ENCODE measurements around the gene TTBK2. TPM values are rescaled to one million over a fixed set of nuclear protein-coding genes. Genes with fewer than 3 reads are reported as not detected.

TTBK2 gene
- total and polyA plus RNA-seq, 12 donors, result 3.8 to 46.6 (median 16.7) TPM

- no peaks in the 10 kb centered on the region for H3K9me3 ChIP-seq (replicated peaks in 1 of 3)
- 85 to 98% (median 94%) methylated on average over 1 of the region's 1 CpG for WGBS, 4 donors
Observed at GRCh38 chr15:42880121-42880520, 40.5 kb downstream of the TTBK2 start.

GRCh38 chr15:42879443-42879842 is 41.1 kb downstream of the TTBK2 start:
- TF ChIP-seq POLR2A (IDR thresholded peaks at IDR 0.05) (no peak), CTCF (IDR thresholded peaks at IDR 0.05) (no peak)
- Histone ChIP-seq H3K36me3 (replicated peaks in 1 of 2) (no peaks in the 10 kb centered on the region), H3K9me3 (replicated peaks in 1 of 3) (no peaks in the 10 kb centered on the region), H3K27ac (no peak overlapping the region), H3K4me3 (no peak overlapping the region), H3K27me3 (no peaks in the 10 kb centered on the region), H3K4me1 (replicated peaks in 1 of 2) (no peaks in the 10 kb centered on the region)
- no peak for DNase-seq
- intact Hi-C loops (cut with DNase I), result no loop called here
- 78 to 88% (median 82%) methylated on average over 4 of the region's 4 CpGs for WGBS, 4 donors

More at GRCh38 chr15:42880121-42880520, 40.5 kb downstream of the TTBK2 start:
- no peaks in the 10 kb centered on the region for H3K36me3 ChIP-seq (replicated peaks in 1 of 2)
- H3K27ac ChIP-seq, result no peak overlapping the region
- no peak for TF ChIP-seq POLR2A (IDR thresholded peaks at IDR 0.05)
- TF ChIP-seq CTCF (IDR thresholded peaks at IDR 0.05), result no peak
- no peaks in the 10 kb centered on the region for H3K4me1 ChIP-seq (replicated peaks in 1 of 2)
- no peak overlapping the region for H3K4me3 ChIP-seq
- DNase-seq, result no peak
- intact Hi-C loops (cut with DNase I), result no loop called here
- no peaks in the 10 kb centered on the region for H3K27me3 ChIP-seq

- DNase-seq, result no peak
- intact Hi-C loops (cut with DNase I), result no loop called here
- Histone ChIP-seq H3K27me3 (no peaks in the 10 kb centered on the region), H3K4me1 (replicated peaks in 1 of 2) (no peaks in the 10 kb centered on the region), H3K36me3 (replicated peaks in 1 of 2) (no peaks in the 10 kb centered on the region), H3K9me3 (replicated peaks in 1 of 3) (no peaks in the 10 kb centered on the region), H3K4me3 (no peak overlapping the region), H3K27ac (no peak overlapping the region)
- no peak for TF ChIP-seq POLR2A (IDR thresholded peaks at IDR 0.05)
- TF ChIP-seq CTCF (IDR thresholded peaks at IDR 0.05), result no peak
Observed at GRCh38 chr15:42876224-42876623, 44.4 kb downstream of the TTBK2 start.

GRCh38 chr15:42868683-42869082 is 51.9 kb downstream of the TTBK2 start:
- Histone ChIP-seq H3K36me3 (replicated peaks in 1 of 2) (no peaks in the 10 kb centered on the region), H3K27me3 (no peaks in the 10 kb centered on the region), H3K27ac (no peak overlapping the region), H3K9me3 (replicated peaks in 1 of 3) (no peaks in the 10 kb centered on the region), H3K4me3 (no peak overlapping the region), H3K4me1 (replicated peaks in 1 of 2) (no peaks in the 10 kb centered on the region)
- no peak for DNase-seq
- WGBS, 4 donors, result 95 to 98% (median 95%) methylated on average over 2 of the region's 2 CpGs
- intact Hi-C loops (cut with DNase I), result no loop called here
- TF ChIP-seq CTCF (IDR thresholded peaks at IDR 0.05), result no peak
- TF ChIP-seq POLR2A (IDR thresholded peaks at IDR 0.05), result no peak

Data from adrenal gland (tissue), 12 donors.